ENCODE measurements around the gene SLC35A4. TPM values are rescaled to one million over a fixed set of nuclear protein-coding genes. Genes with fewer than 3 reads are reported as not detected.

The SLC35A4 gene
- total and polyA plus RNA-seq, 2 of the 13 experiments (the other 11 are each of a cell fraction or from before 2014, with no cell fraction given), result 0.71 to 4.0 TPM

GRCh38 chr5:140607031-140607430 lies 42.4 kb downstream of the SLC35A4 start (continued):
- TF ChIP-seq FOXO1 (CRISPR knock-in tag; IDR thresholded peaks at IDR 0.05), result peak; percentile 67; the same call in 1 of the 2 replicates
- peak; percentile 38; the same call in 1 of the 2 replicates for TF ChIP-seq ZBTB20 (CRISPR knock-in tag; IDR thresholded peaks at IDR 0.05; ENCODE audit: borderline replicate concordance, low read depth)
- TF ChIP-seq SATB2 (CRISPR knock-in tag; IDR thresholded peaks at IDR 0.05), result peak; percentile 37; the same call in 1 of the 2 replicates
- TF ChIP-seq, protein P1, sequence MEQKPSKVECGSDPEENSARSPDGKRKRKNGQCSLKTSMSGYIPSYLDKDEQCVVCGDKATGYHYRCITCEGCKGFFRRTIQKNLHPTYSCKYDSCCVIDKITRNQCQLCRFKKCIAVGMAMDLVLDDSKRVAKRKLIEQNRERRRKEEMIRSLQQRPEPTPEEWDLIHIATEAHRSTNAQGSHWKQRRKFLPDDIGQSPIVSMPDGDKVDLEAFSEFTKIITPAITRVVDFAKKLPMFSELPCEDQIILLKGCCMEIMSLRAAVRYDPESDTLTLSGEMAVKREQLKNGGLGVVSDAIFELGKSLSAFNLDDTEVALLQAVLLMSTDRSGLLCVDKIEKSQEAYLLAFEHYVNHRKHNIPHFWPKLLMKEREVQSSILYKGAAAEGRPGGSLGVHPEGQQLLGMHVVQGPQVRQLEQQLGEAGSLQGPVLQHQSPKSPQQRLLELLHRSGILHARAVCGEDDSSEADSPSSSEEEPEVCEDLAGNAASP (CRISPR knock-in tag; IDR thresholded peaks at IDR 0.05; ENCODE audit: borderline replicate concordance), result peak; percentile 82; the same call in 1 of the 2 replicates
- TF ChIP-seq, protein P2, sequence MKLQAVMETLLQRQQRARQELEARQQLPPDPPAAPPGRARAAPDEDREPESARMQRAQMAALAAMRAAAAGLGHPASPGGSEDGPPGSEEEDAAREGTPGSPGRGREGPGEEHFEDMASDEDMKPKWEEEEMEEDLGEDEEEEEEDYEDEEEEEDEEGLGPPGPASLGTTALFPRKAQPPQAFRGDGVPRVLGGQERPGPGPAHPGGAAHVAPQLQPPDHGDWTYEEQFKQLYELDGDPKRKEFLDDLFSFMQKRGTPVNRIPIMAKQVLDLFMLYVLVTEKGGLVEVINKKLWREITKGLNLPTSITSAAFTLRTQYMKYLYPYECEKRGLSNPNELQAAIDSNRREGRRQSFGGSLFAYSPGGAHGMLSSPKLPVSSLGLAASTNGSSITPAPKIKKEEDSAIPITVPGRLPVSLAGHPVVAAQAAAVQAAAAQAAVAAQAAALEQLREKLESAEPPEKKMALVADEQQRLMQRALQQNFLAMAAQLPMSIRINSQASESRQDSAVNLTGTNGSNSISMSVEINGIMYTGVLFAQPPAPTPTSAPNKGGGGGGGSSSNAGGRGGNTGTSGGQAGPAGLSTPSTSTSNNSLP (IDR thresholded peaks at IDR 0.05; ENCODE audit: low read depth, low read length), result peak; percentile 96
- no peak for TF ChIP-seq NFIB (CRISPR knock-in tag; IDR thresholded peaks at IDR 0.05; ENCODE audit: borderline replicate concordance)
- TF ChIP-seq HBP1 (CRISPR knock-in tag; IDR thresholded peaks at IDR 0.05; ENCODE audit: low read depth), result no peak
- TF ChIP-seq ZBTB42 (CRISPR knock-in tag; IDR thresholded peaks at IDR 0.05), result no peak
- TF ChIP-seq ETV6 (CRISPR knock-in tag; conservative IDR thresholded peaks at IDR 0.05), result no peak
- TF ChIP-seq KDM2A (CRISPR knock-in tag; IDR thresholded peaks at IDR 0.05; ENCODE audit: borderline replicate concordance, low read depth), result no peak
- no peak for TF ChIP-seq SSRP1 (CRISPR knock-in tag; IDR thresholded peaks at IDR 0.05)
- TF ChIP-seq ZSCAN21 (CRISPR knock-in tag; IDR thresholded peaks at IDR 0.05; ENCODE audit: borderline replicate concordance), result no peak
- peak; percentile 53; the same call in 1 of the 2 replicates for TF ChIP-seq YEATS4 (CRISPR knock-in tag; IDR thresholded peaks at IDR 0.05; ENCODE audit: borderline replicate concordance)
- TF ChIP-seq ZNF549 (CRISPR knock-in tag; IDR thresholded peaks at IDR 0.05), result no peak
- no peak for TF ChIP-seq ZNF329 (CRISPR knock-in tag; IDR thresholded peaks at IDR 0.05; ENCODE audit: low read depth)
- TF ChIP-seq PRDM4 (CRISPR knock-in tag; IDR thresholded peaks at IDR 0.05; ENCODE audit: borderline replicate concordance), result no peak

All from HepG2 (cell line).